ENCODE results near the gene CDKN2B.

Gene CDKN2B

DNA sequence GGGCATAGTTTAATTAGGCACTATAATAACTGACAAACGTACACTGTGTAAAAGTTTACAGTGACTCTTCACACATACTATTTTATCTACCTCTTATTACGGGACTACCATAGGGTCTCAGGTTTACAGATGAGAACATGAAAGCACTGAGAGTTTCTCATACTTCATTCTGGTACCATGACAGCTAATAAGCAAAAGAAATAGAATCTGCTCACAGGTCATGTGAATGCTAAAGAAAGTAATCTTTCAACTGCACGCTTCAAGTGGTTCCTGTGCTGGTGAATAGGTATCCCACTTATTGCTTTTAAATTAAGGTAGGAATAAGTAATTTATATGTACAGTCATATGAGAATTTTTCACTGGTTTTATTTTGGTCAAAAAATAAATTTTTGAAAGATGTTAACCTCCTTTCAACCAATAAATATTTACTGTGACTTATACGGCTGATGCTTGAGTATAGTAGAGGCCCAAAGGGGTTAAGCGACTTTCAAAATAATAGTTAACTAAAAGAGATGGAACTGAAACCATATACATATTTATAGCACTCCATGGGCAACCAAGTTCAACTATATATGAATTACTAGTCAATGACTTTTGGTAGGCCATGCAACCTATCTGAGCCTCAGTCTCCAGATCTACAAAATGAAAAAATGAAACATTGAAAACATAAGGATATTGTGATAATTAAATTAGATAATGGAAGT lies 23.0 kb downstream of the CDKN2B start:
- DNase-seq (ENCODE audit: low spot score): no peak
- in situ Hi-C loops (cut with MboI; ENCODE audit: low sequenced_read_pairs, unreplicated experiment): no loop called here
- TF ChIP-seq CTCF (IDR thresholded peaks at IDR 0.05; ENCODE audit: borderline replicate concordance, control extremely low read depth, extremely low read depth, insufficient read depth, missing control alignments): no peak

DNA sequence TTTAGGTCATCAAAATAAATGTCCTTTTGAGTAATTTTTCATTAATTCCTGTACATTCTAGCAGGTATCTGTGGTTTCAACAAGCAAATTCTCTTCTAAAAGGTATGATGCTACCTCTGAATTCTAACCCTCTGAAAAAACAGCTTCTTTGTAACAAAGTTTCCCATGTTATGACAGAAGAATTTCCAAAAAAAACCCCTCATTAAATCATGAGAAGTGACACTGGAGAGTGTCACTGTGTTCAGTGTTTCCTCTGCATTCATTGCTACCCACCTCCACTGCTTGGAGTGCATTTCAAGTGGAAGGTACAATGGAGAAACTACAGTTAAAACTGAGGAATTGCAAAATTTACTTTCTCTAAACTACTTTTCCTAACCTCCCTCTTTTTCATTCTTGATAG lies 25.0 kb downstream of the CDKN2B start:
- in situ Hi-C loops (cut with MboI; ENCODE audit: low sequenced_read_pairs, unreplicated experiment): no loop called here
- no peak for DNase-seq (ENCODE audit: low spot score)
- TF ChIP-seq CTCF (IDR thresholded peaks at IDR 0.05; ENCODE audit: borderline replicate concordance, control extremely low read depth, extremely low read depth, insufficient read depth, missing control alignments): no peak

GRCh38 chr9:21983561-21983935 lies 25.6 kb downstream of the CDKN2B start:
- in situ Hi-C loops (cut with MboI; ENCODE audit: low sequenced_read_pairs, unreplicated experiment): no loop called here
- no peak for DNase-seq (ENCODE audit: low spot score)

DNA sequence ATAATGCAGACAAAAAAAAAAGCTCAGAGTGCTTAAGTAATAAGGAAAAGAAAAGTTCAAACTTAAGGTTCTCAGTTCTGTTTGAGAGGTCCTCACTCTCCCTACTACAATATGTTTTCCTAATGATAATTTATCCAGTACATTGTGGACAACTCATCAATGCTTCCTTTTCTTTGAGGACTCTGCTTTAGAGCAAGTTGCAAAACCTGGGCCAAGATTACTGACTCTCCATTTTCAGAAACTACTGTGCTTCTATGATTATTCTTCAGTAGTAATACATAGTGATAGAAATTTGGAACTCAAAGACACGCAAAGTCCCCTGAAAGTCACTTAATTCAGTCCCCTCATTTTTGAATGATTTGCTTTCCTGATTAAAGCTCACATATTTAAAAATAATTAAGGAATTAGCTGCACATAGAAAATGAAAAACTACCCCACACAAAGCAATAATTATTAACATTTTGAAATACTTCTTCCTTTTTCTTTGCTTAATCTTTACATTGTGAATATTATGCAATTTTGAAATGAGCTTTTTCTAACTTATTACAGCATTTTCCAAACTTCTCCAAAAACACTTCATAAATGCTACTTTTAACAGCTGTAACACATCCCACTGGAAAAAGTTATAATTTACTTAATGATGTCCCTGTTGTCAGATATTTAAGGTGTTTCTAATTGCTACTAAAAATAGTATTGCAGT lies 26.1 kb downstream of the CDKN2B start:
- in situ Hi-C loops (cut with MboI; ENCODE audit: low sequenced_read_pairs, unreplicated experiment): no loop called here
- DNase-seq (ENCODE audit: low spot score): no peak
- TF ChIP-seq CTCF (IDR thresholded peaks at IDR 0.05; ENCODE audit: borderline replicate concordance, control extremely low read depth, extremely low read depth, insufficient read depth, missing control alignments): no peak

More at GRCh38 chr9:21983561-21983935, 25.6 kb downstream of the CDKN2B start:
- no peak for TF ChIP-seq CTCF (IDR thresholded peaks at IDR 0.05; ENCODE audit: borderline replicate concordance, control extremely low read depth, extremely low read depth, insufficient read depth, missing control alignments)

DNA sequence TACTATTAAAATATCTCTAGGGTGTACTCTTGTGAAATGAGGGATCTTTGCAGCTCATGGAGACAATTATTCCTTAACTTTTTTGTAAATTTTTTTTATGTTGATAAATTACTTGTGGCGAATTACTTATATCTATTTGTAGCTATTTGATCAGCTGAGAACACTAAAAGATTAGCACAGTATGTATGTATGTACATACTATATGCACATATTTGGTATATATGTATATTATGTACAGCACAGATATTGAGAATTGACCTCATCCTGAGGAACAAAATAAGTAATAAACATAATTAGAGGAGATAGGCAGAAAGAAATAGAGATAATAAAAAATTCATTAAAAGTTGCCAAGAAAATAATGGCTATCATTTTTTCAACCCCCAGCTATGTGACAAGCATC lies 26.7 kb downstream of the CDKN2B start:
- in situ Hi-C loops (cut with MboI; ENCODE audit: low sequenced_read_pairs, unreplicated experiment): no loop called here
- no peak for TF ChIP-seq CTCF (IDR thresholded peaks at IDR 0.05; ENCODE audit: borderline replicate concordance, control extremely low read depth, extremely low read depth, insufficient read depth, missing control alignments)

GRCh38 chr9:21976334-21976875 lies 32.7 kb downstream of the CDKN2B start:
- DNase-seq (ENCODE audit: low spot score): no peak
- in situ Hi-C loops (cut with MboI; ENCODE audit: low sequenced_read_pairs, unreplicated experiment): no loop called here
- no peak for TF ChIP-seq CTCF (IDR thresholded peaks at IDR 0.05; ENCODE audit: borderline replicate concordance, control extremely low read depth, extremely low read depth, insufficient read depth, missing control alignments)

More for the DNA sequence above, 26.7 kb downstream of the CDKN2B start:
- DNase-seq (ENCODE audit: low spot score): no peak

Measured in GM13976 (cell line).